Astrocyte (in vitro differentiated cells and primary cell): ENCODE measurements around the gene ITM2C. TPM values are rescaled to one million over a fixed set of nuclear protein-coding genes. Genes with fewer than 3 reads are reported as not detected.

Experiments
- DNase-seq: peaks from one replicate; pipeline ENCODE4 v3.0.0-alpha.2; 2010; ENCODE audit warnings: low read depth
- FAIRE-seq: peaks from 2 replicates; lab custom pipeline; 2011; peaks lifted over from hg19 to GRCh38; lab: Jason Lieb, UNC
- H2AFZ ChIP-seq: 2 replicates; pipeline ENCODE4 v1.6.0; 2012; ENCODE audit warnings: low read depth, low read length, inconsistent platforms
- H3K27ac ChIP-seq: 2 replicates; pipeline ENCODE4 v1.5.1; 2011; ENCODE audit warnings: low read depth, low read length, inconsistent platforms
- H3K27me3 ChIP-seq: 2 replicates; pipeline ENCODE4 v1.6.0; 2011; ENCODE audit warnings: low read length, inconsistent platforms; ENCODE audit not compliant: insufficient read depth
- H3K36me3 ChIP-seq: 2 replicates; pipeline ENCODE4 v1.5.1; 2011; ENCODE audit warnings: low read length, inconsistent platforms; ENCODE audit not compliant: insufficient read depth
- H3K4me1 ChIP-seq: 2 replicates; pipeline ENCODE4 v1.5.1; 2011; ENCODE audit warnings: low read length, inconsistent platforms; ENCODE audit not compliant: insufficient read depth
- H3K4me2 ChIP-seq: 2 replicates; pipeline ENCODE4 v1.6.0; 2012; ENCODE audit warnings: low read length, inconsistent platforms
- H3K4me3 ChIP-seq: 2 replicates; pipeline ENCODE4 v1.5.1; 2011; ENCODE audit warnings: low read depth, mild to moderate bottlenecking, low read length, inconsistent platforms; ENCODE audit not compliant: insufficient read depth
- H3K79me2 ChIP-seq: 2 replicates; pipeline ENCODE4 v1.6.0; 2012; ENCODE audit warnings: mild to moderate bottlenecking, low read length, inconsistent platforms; ENCODE audit not compliant: insufficient read depth
- H3K9ac ChIP-seq: 2 replicates; pipeline ENCODE4 v1.6.0; 2012; ENCODE audit warnings: mild to moderate bottlenecking, low read length, inconsistent platforms
- H3K9me3 ChIP-seq: 2 replicates; pipeline ENCODE4 v1.5.1; 2012; ENCODE audit warnings: low read depth, mild to moderate bottlenecking, low read length, inconsistent platforms; ENCODE audit not compliant: insufficient read depth
- H4K20me1 ChIP-seq: 2 replicates; pipeline ENCODE4 v1.6.0; 2012; ENCODE audit warnings: low read length, inconsistent platforms; ENCODE audit not compliant: insufficient read depth
- H3K27ac Mint-ChIP-seq: one replicate; pipeline ENCODE4 v1.8.0; 2021; ENCODE audit warnings: mild to moderate bottlenecking, mixed read lengths; ENCODE audit not compliant: unreplicated experiment
- H3K27me3 Mint-ChIP-seq: one replicate; pipeline ENCODE4 v1.8.0; 2021; ENCODE audit warnings: low read depth, mixed read lengths; ENCODE audit not compliant: unreplicated experiment
- H3K36me3 Mint-ChIP-seq: one replicate; pipeline ENCODE4 v1.8.0; 2021; ENCODE audit warnings: low read depth, mixed read lengths; ENCODE audit not compliant: unreplicated experiment
- H3K4me1 Mint-ChIP-seq: one replicate; pipeline ENCODE4 v1.8.0; 2021; ENCODE audit warnings: low read depth, mixed read lengths; ENCODE audit not compliant: unreplicated experiment
- H3K4me3 Mint-ChIP-seq: one replicate; pipeline ENCODE4 v1.8.0; 2021; ENCODE audit warnings: mild to moderate bottlenecking, moderate library complexity, mixed read lengths; ENCODE audit not compliant: unreplicated experiment
- H3K9me3 Mint-ChIP-seq: one replicate; pipeline ENCODE4 v1.8.0; 2021; ENCODE audit warnings: mild to moderate bottlenecking, mixed read lengths; ENCODE audit not compliant: unreplicated experiment
- CTCF ChIP-seq: IDR thresholded peaks from 2 replicates; pipeline ENCODE4 v1.5.1; 2011; ENCODE audit warnings: low read depth, mild to moderate bottlenecking, inconsistent platforms, low read length, moderate library complexity; ENCODE audit not compliant: insufficient read depth
- EZH2 ChIP-seq: IDR thresholded peaks from 2 replicates; pipeline ENCODE4 v1.6.1; 2012; ENCODE audit warnings: mild to moderate bottlenecking, low read length, inconsistent platforms; ENCODE audit not compliant: insufficient read depth
- total RNA-seq: library from RNA; stranded (reverse); gene quantifications from 2 replicates; pipeline ENCODE4 v1.2.1, GENCODE V29; 2021

Gene ITM2C
- total RNA-seq, 1 donor from 2014 or later = 458 TPM

- Histone ChIP-seq H3K4me3 (no peak overlapping the region), H3K9ac (no peak overlapping the region), H3K36me3 (no peaks in the 10 kb centered on the region), H3K4me1 (no peaks in the 10 kb centered on the region), H3K4me2 (peak overlapping the region; percentile 13), H2AFZ (peak overlapping the region; percentile 20), H3K9me3 (no peaks in the 10 kb centered on the region), H3K27ac (no peak overlapping the region), H3K27me3 (peaks cover 3% of the 10 kb centered on the region), H3K79me2 (no peaks in the 10 kb centered on the region), H4K20me1 (no peaks in the 10 kb centered on the region)
- H3K9me3 Mint-ChIP-seq = no peaks in the 10 kb centered on the region
- peak overlapping the region; percentile 75 for H3K27ac Mint-ChIP-seq
- no peak overlapping the region for H3K4me3 Mint-ChIP-seq
- DNase-seq (no peak), FAIRE-seq (no peak)
- TF ChIP-seq EZH2 (no peak), CTCF (no peak)
- peaks cover 7% of the 10 kb centered on the region for H3K27me3 Mint-ChIP-seq
- H3K4me1 Mint-ChIP-seq = peaks cover 26% of the 10 kb centered on the region
- no peaks in the 10 kb centered on the region for H3K36me3 Mint-ChIP-seq
Measured at GRCh38 chr2:230891509-230891908, 26.8 kb downstream of the ITM2C start.

- Histone ChIP-seq H4K20me1 (no peaks in the 10 kb centered on the region), H3K9me3 (no peaks in the 10 kb centered on the region), H3K27me3 (peaks cover 9% of the 10 kb centered on the region), H3K27ac (no peak overlapping the region), H2AFZ (no peak overlapping the region), H3K9ac (no peak overlapping the region), H3K36me3 (no peaks in the 10 kb centered on the region), H3K4me1 (no peaks in the 10 kb centered on the region), H3K79me2 (no peaks in the 10 kb centered on the region), H3K4me3 (no peak overlapping the region), H3K4me2 (no peak overlapping the region)
- no peak for TF ChIP-seq EZH2
- TF ChIP-seq CTCF = no peak
- Mint-ChIP-seq H3K4me1 (peaks cover 26% of the 10 kb centered on the region), H3K4me3 (no peak overlapping the region), H3K9me3 (no peaks in the 10 kb centered on the region), H3K27ac (no peak overlapping the region), H3K27me3 (peaks cover 13% of the 10 kb centered on the region), H3K36me3 (no peaks in the 10 kb centered on the region)
- DNase-seq (no peak), FAIRE-seq (no peak)
Measured at GRCh38 chr2:230893338-230893737, 28.6 kb downstream of the ITM2C start.

GRCh38 chr2:230893841-230894781 lies 29.4 kb downstream of the ITM2C start:
- H3K4me1 Mint-ChIP-seq = peaks cover 26% of the 10 kb centered on the region
- no peak overlapping the region for H3K27ac Mint-ChIP-seq
- H3K9me3 Mint-ChIP-seq = no peaks in the 10 kb centered on the region
- peaks cover 13% of the 10 kb centered on the region for H3K27me3 Mint-ChIP-seq
- H3K4me1 ChIP-seq = no peaks in the 10 kb centered on the region
- peak overlapping the region; percentile 57 for H3K4me3 Mint-ChIP-seq
- H3K9ac ChIP-seq = no peak overlapping the region
- peaks cover 17% of the 10 kb centered on the region for H3K27me3 ChIP-seq
- no peaks in the 10 kb centered on the region for H3K36me3 Mint-ChIP-seq
- FAIRE-seq (no peak), DNase-seq (no peak)
- no peak overlapping the region for H3K27ac ChIP-seq
- peak overlapping the region; percentile 50 for H3K4me2 ChIP-seq
- H4K20me1 ChIP-seq = no peaks in the 10 kb centered on the region
- no peaks in the 10 kb centered on the region for H3K36me3 ChIP-seq
- TF ChIP-seq CTCF = no peak
- no peak for TF ChIP-seq EZH2
- H3K79me2 ChIP-seq = no peaks in the 10 kb centered on the region
- H2AFZ ChIP-seq = peak overlapping the region; percentile 15
- H3K9me3 ChIP-seq = no peaks in the 10 kb centered on the region
- H3K4me3 ChIP-seq = no peak overlapping the region
